T-helper 2 cell treated with Interferon-gamma antibody and Interleukin-4, amounts not matched to agents 5 μg/mL and 100 μg/mL, for 36 hours (primary cell): Measurements from ENCODE around the gene CA14.
"Not testable (repeated sequence)": the region's sequence is repeated elsewhere in the genome, so short reads cannot be mapped to it uniquely, and the experiment has no call there.

ENCODE experiments used
- DNase-seq: peaks from one replicate; pipeline ENCODE4 v3.0.0; 2021; ENCODE audit warnings: low spot score
- H3K27ac Mint-ChIP-seq: one replicate; pipeline ENCODE4 v1.8.0; 2021; ENCODE audit warnings: mild to moderate bottlenecking, mixed read lengths
- H3K27me3 Mint-ChIP-seq: one replicate; pipeline ENCODE4 v1.8.0; 2021; ENCODE audit warnings: low read depth, mixed read lengths
- H3K36me3 Mint-ChIP-seq: one replicate; pipeline ENCODE4 v1.8.0; 2021; ENCODE audit warnings: low read depth, mixed read lengths
- H3K4me1 Mint-ChIP-seq: one replicate; pipeline ENCODE4 v1.8.0; 2021; ENCODE audit warnings: low read depth, mixed read lengths
- H3K4me3 Mint-ChIP-seq: one replicate; pipeline ENCODE4 v1.8.0; 2022; ENCODE audit warnings: mild to moderate bottlenecking, moderate library complexity, mixed read lengths
- H3K9me3 Mint-ChIP-seq: one replicate; pipeline ENCODE4 v1.8.0; 2021; ENCODE audit warnings: mixed read lengths

CA14 gene

DNA sequence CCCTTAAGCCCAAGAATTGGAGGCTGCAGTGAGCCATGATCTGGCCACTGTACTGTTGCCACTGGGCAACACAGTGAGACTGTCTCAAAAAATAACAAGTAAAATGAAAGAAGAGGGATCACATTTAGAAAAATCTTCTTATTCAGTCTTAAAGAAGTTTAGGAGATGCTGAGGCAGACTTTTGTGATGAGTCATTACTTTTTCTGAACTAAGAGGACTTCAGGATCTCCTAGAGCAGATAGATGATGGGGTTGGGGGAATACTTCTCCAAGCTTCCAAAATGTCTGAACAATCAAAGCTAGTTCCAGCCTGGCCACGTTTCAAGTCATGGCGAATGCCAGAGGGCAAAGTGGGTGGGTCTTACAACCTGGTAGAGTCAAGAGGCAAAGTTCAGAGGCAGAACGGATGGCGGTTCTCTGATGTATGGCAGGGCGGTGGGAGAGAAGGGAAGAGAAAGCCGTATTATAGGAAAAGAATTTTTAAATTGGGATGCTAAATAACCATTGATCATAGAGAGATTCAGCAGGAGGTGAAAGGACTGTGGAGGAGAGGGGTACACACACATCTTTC, 22.6 kb downstream of the CA14 start:
- Mint-ChIP-seq H3K9me3 (no peaks in the 10 kb centered on the region), H3K4me3 (peak overlapping the region; percentile 57), H3K27me3 (peaks cover 14% of the 10 kb centered on the region), H3K36me3 (peaks cover 1% of the 10 kb centered on the region), H3K27ac (no peak overlapping the region), H3K4me1 (peaks cover 28% of the 10 kb centered on the region)
- DNase-seq: no peak

DNA sequence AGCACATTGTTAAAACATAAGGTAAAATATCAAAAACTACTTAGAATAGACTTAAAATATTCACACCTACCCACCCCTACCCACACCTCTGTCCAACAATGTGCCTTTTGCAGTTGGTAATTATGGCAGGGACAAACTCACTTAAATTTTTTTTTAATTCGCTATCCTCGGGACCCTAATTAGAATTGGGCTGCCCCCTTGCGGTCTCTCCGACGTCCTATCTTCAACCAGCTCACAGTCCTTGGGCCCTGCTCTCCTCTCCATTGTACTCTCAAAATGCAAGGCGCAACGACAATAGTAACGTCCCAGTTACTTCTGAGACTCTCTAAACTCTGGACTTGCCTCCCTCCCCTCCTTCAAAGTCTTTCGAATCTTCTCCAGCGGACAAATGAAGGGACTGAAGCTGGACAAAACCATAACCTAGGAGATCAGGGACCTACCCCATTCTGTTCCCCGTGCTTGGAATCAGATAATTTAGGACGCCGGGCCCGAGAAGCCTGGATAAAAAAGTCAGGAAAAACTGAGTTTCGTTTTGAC, 23.7 kb downstream of the CA14 start:
- H3K4me3 Mint-ChIP-seq: peak overlapping the region; percentile 86
- peaks cover 14% of the 10 kb centered on the region for H3K27me3 Mint-ChIP-seq
- DNase-seq: peak; percentile 35
- peaks cover 1% of the 10 kb centered on the region for H3K36me3 Mint-ChIP-seq
- peak overlapping the region; percentile 81 for H3K27ac Mint-ChIP-seq
- H3K9me3 Mint-ChIP-seq: no peaks in the 10 kb centered on the region
- peaks cover 28% of the 10 kb centered on the region for H3K4me1 Mint-ChIP-seq

- Mint-ChIP-seq H3K4me3 (peak within 1 kb of the TSS; percentile 86), H3K36me3 (peaks cover under 1% of the 10 kb centered on the region), H3K9me3 (no peaks in the 10 kb centered on the region), H3K27ac (peak within 1 kb of the TSS; percentile 81), H3K27me3 (peaks cover 14% of the 10 kb centered on the region), H3K4me1 (peaks cover 28% of the 10 kb centered on the region)
- DNase-seq: peak; percentile 72
Observed at GRCh38 chr1:150281758-150282557, 24.4 kb downstream of the CA14 start, which contains the start of gene CIART. Gene CIART, plus strand, starts transcription at chr1:150282554. Its CDS starts 714 bp downstream, at chr1:150283268.

- Mint-ChIP-seq H3K4me1 (peaks cover 28% of the 10 kb centered on the region), H3K4me3 (peak overlapping the region; percentile 86), H3K27me3 (peaks cover 14% of the 10 kb centered on the region), H3K9me3 (no peaks in the 10 kb centered on the region), H3K27ac (no peak overlapping the region), H3K36me3 (no peaks in the 10 kb centered on the region)
- no peak for DNase-seq
Observed at GRCh38 chr1:150282558-150282958, 25.0 kb downstream of the CA14 start.

- peaks cover 14% of the 10 kb centered on the region for H3K27me3 Mint-ChIP-seq
- H3K4me1 Mint-ChIP-seq: peaks cover 28% of the 10 kb centered on the region
Observed at GRCh38 chr1:150283260-150283659, 25.7 kb downstream of the CA14 start.

DNA sequence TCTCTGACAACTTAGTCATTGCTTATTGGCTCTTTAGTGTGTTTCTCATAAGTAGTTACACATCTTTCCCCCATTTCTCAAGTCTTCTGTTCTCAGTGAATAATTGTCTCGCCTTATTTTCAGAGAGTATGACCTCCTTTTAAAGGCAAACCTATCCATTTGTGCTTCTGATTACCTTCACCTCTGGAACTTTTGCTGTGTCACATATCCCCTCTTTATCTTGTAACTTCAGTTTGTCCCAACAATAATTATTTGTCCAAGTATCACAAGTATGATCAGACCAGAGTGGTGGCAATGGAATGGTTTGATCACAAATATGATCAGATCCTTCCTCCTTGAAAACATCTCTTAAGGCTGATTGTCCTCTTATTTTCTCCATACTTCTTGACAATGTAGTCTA, 30.8 kb downstream of the CA14 start:
- H3K36me3 Mint-ChIP-seq: no peaks in the 10 kb centered on the region
- no peaks in the 10 kb centered on the region for H3K9me3 Mint-ChIP-seq
- peaks cover 6% of the 10 kb centered on the region for H3K4me1 Mint-ChIP-seq
- no peak overlapping the region for H3K4me3 Mint-ChIP-seq
- no peaks in the 10 kb centered on the region for H3K27me3 Mint-ChIP-seq
- no peak overlapping the region for H3K27ac Mint-ChIP-seq
- no peak for DNase-seq

More at GRCh38 chr1:150283260-150283659, 25.7 kb downstream of the CA14 start:
- Mint-ChIP-seq H3K9me3 (no peaks in the 10 kb centered on the region), H3K4me3 (peak overlapping the region; percentile 52), H3K36me3 (no peaks in the 10 kb centered on the region), H3K27ac (no peak overlapping the region)
- DNase-seq: no peak

GRCh38 chr1:150288822-150289221, 31.2 kb downstream of the CA14 start:
- Mint-ChIP-seq H3K27ac (no peak overlapping the region), H3K4me3 (no peak overlapping the region), H3K36me3 (peaks cover 2% of the 10 kb centered on the region), H3K27me3 (no peaks in the 10 kb centered on the region), H3K9me3 (no peaks in the 10 kb centered on the region), H3K4me1 (peaks cover 8% of the 10 kb centered on the region)
- DNase-seq: no peak

DNA sequence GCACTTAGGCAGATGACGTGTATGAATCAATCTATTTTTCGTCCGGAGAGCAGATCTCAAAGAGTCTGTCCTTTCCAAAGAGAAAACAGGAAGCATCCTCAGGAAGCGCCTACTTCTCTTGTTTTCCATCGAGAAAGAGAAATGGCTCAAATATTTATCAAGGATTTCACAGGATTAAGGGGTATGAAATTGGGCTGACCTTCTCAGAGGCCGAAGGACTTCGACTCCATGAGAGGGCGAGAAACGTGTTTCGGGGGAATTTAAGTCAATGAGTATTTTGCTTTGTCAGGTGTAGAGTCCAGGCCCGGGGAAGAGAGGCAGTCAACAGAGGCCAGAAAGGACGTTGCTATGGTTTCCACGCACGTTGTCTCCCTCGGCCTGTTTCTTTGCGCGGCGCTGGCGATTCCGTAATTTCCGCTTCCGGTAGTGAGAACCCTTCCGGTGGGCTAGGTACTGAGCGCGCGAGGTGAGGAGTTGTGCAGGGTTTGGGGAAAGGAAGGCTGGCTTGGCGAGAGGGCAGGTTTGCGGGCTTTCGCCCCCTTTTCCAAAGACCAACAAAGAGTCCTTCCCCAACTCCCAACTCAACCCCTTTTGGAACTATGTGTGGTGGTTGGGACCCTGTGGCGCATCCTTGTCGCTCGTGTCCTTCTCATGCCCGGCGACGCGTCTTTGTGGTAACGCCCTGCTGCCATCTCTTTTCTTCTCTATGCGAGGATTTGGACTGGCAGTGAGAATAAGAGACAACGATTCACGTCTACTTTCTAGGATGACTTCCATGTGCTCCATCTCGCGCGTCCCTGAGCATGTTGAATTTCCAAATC, 36.1 kb downstream of the CA14 start, which contains the start of gene MRPS21:
MRPS21 (plus strand) TSS at position 429 of the 821 bp plus-strand sequence. CDS start 506 bp downstream, outside the sequence.
- peak; percentile 87 for DNase-seq
- Mint-ChIP-seq H3K27ac (peak within 1 kb of the TSS; percentile 94), H3K4me3 (peak within 1 kb of the TSS; percentile 95), H3K9me3 (no peaks in the 10 kb centered on the region), H3K4me1 (peaks cover 16% of the 10 kb centered on the region), H3K36me3 (peaks cover 23% of the 10 kb centered on the region), H3K27me3 (no peaks in the 10 kb centered on the region)

GRCh38 chr1:150295476-150295875, 37.9 kb downstream of the CA14 start:
- H3K4me3 Mint-ChIP-seq: no peak overlapping the region
- H3K27ac Mint-ChIP-seq: no peak overlapping the region
- DNase-seq: no peak
- H3K36me3 Mint-ChIP-seq: peaks cover 33% of the 10 kb centered on the region
- no peaks in the 10 kb centered on the region for H3K9me3 Mint-ChIP-seq
- no peaks in the 10 kb centered on the region for H3K27me3 Mint-ChIP-seq
- H3K4me1 Mint-ChIP-seq: peaks cover 16% of the 10 kb centered on the region

DNA sequence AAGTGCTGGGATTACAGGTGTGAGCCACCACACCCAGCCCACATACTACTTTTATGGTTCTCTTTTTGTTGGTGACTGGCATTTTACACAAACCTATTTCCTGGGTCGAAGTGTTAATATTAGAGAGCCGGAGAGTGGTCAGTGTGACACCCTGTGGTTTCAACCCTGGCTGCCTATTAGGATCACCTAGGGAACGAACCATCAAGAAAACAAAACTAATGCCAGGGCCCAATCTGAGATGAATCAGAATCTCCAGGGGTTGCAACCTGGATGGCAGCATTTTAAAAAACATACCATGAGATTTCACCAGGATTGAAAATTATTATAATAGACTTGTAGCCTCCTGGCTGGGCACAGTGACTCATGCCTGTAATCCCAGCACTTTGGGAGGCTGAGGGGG, 42.1 kb downstream of the CA14 start:
- peaks cover 40% of the 10 kb centered on the region for H3K36me3 Mint-ChIP-seq
- peaks cover 8% of the 10 kb centered on the region for H3K4me1 Mint-ChIP-seq
- H3K4me3 Mint-ChIP-seq: no peak overlapping the region
- DNase-seq: no peak
- no peaks in the 10 kb centered on the region for H3K27me3 Mint-ChIP-seq
- H3K9me3 Mint-ChIP-seq: no peaks in the 10 kb centered on the region
- H3K27ac Mint-ChIP-seq: no peak overlapping the region

- DNase-seq: no peak
- no peaks in the 10 kb centered on the region for H3K27me3 Mint-ChIP-seq
- peak overlapping the region; percentile 13 for H3K27ac Mint-ChIP-seq
- no peak overlapping the region for H3K4me3 Mint-ChIP-seq
- H3K36me3 Mint-ChIP-seq: peaks cover 28% of the 10 kb centered on the region
- H3K9me3 Mint-ChIP-seq: no peaks in the 10 kb centered on the region
- no peaks in the 10 kb centered on the region for H3K4me1 Mint-ChIP-seq
Observed at GRCh38 chr1:150302338-150302737, 44.8 kb downstream of the CA14 start.

GRCh38 chr1:150302902-150303301, 45.3 kb downstream of the CA14 start:
- Mint-ChIP-seq H3K36me3 (peaks cover 30% of the 10 kb centered on the region), H3K4me3 (no peak overlapping the region), H3K27me3 (no peaks in the 10 kb centered on the region), H3K27ac (no peak overlapping the region), H3K4me1 (no peaks in the 10 kb centered on the region), H3K9me3 (no peaks in the 10 kb centered on the region)
- DNase-seq: no peak

DNA sequence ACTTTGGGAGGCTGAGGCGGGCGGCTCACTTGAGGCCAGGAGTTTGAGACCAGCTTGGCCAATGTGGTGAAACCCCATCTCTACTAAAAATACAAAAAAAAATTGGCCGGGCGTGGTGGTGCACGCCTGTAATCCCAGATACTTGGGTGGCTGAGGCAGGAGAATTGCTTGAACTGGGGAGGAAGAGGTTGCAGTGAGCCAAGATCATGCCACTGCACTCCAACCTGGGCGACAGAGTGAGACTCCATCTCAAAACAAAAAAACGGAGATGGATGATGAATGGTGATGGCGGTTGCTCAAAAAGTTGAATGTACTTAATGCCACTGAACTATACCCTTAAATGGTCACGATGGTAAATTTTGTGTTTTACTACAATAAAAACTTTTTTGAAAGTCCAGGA, 51.0 kb downstream of the CA14 start:
- H3K27me3 Mint-ChIP-seq, H3K27ac Mint-ChIP-seq, H3K4me1 Mint-ChIP-seq, H3K9me3 Mint-ChIP-seq, DNase-seq, H3K4me3 Mint-ChIP-seq: not testable (repeated sequence)
- H3K36me3 Mint-ChIP-seq: peaks cover 10% of the 10 kb centered on the region
